IPS-18a (cell line): ENCODE results near the gene IPCEF1.

Experiments used
- H3K27ac ChIP-seq: one replicate; pipeline ENCODE4 v1.5.1; 2013; ENCODE audit warnings: low read length
- H3K27me3 ChIP-seq: one replicate; pipeline ENCODE4 v1.6.1; 2013; ENCODE audit warnings: mild to moderate bottlenecking, low read length; ENCODE audit not compliant: control insufficient read depth, insufficient read depth
- H3K36me3 ChIP-seq: one replicate; pipeline ENCODE4 v1.6.1; 2013; ENCODE audit warnings: low read depth, low read length; ENCODE audit not compliant: control insufficient read depth
- H3K4me1 ChIP-seq: one replicate; pipeline ENCODE4 v1.6.1; 2013; ENCODE audit warnings: low read depth, low read length; ENCODE audit not compliant: control insufficient read depth
- H3K4me3 ChIP-seq: one replicate; pipeline ENCODE4 v1.5.1; 2013; ENCODE audit warnings: low read length
- H3K9ac ChIP-seq: one replicate; pipeline ENCODE4 v1.6.1; 2013; ENCODE audit warnings: mild to moderate bottlenecking, low read length, moderate library complexity
- H3K9me3 ChIP-seq: one replicate; pipeline ENCODE4 v1.6.1; 2013; ENCODE audit warnings: low read depth, low read length; ENCODE audit not compliant: control insufficient read depth

IPCEF1 gene

DNA sequence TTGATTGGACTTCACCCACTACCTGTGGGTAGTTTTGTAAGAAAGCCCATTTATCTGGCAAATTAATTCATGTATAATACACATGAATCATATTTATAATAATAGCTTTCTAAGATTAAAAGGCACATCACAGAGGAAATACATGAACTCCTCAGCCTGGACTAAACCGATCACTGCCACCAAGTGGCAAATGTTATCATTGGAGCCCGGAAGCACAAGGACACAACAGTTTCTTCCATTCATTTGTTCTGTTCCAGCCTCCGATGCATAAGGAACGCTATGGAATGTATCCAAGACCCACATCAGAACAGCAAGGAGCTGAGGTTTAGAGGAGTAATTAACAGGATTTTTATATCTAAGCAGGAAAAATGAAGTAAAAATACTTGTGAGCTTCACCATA is 13.9 kb upstream of the IPCEF1 start:
- no peaks in the 10 kb centered on the region for H3K4me1 ChIP-seq
- H3K36me3 ChIP-seq, result no peaks in the 10 kb centered on the region
- H3K4me3 ChIP-seq, result no peak overlapping the region
- H3K27ac ChIP-seq, result no peak overlapping the region
- H3K9ac ChIP-seq, result no peak overlapping the region
- no peaks in the 10 kb centered on the region for H3K27me3 ChIP-seq
- H3K9me3 ChIP-seq, result no peaks in the 10 kb centered on the region

DNA sequence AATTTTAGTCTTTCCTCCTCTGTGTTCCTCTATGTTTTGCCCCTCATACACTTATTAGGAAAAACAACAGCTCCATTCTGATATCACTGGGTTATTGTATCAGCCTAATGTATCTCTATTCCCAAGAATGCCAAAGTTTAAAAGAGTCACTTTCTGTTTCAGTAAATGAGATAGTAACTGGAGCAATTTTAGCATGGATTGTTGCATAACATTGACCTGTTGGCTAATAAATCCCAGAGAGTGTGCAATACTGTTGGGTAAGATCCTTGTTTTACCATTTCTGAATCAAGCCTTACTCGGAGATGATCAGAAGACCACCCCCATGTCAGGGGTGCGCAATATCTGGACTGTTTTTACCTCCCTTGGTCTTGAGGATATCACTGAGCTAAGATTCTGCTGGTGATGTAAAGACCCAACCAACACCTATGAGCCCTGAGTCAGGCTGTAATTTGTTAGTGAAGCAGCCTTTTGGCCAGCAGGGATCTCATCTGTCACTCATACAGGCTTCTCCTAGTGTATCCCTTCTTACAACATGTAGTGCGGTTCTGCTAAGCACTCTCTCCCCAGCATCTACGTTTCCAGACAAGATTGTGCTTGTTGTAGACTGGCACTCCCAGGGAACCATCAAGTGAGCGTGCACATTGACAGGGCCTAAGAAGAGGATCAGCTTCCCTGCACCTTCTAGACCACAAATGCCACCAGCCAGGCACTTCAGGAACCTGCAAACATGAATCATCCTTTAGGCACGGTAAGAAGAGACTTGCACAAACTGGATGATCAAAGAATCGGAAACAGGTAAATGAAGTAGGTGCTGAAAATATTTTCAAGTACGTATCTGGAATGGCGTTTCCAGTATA is 11.5 kb upstream of the IPCEF1 start:
- Histone ChIP-seq H3K9me3 (no peaks in the 10 kb centered on the region), H3K9ac (no peak overlapping the region), H3K27ac (no peak overlapping the region)

GRCh38 chr6:154367336-154367735 is 10.7 kb upstream of the IPCEF1 start:
- Histone ChIP-seq H3K27ac (no peak overlapping the region), H3K4me1 (no peaks in the 10 kb centered on the region), H3K9me3 (no peaks in the 10 kb centered on the region), H3K27me3 (no peaks in the 10 kb centered on the region), H3K36me3 (no peaks in the 10 kb centered on the region), H3K9ac (no peak overlapping the region), H3K4me3 (no peak overlapping the region)

More for the DNA sequence above, 11.5 kb upstream of the IPCEF1 start:
- no peaks in the 10 kb centered on the region for H3K27me3 ChIP-seq
- no peaks in the 10 kb centered on the region for H3K4me1 ChIP-seq
- H3K36me3 ChIP-seq, result no peaks in the 10 kb centered on the region
- H3K4me3 ChIP-seq, result no peak overlapping the region

- Histone ChIP-seq H3K9me3 (no peaks in the 10 kb centered on the region), H3K27me3 (no peaks in the 10 kb centered on the region), H3K4me1 (no peaks in the 10 kb centered on the region), H3K27ac (no peak overlapping the region), H3K36me3 (no peaks in the 10 kb centered on the region), H3K4me3 (no peak overlapping the region), H3K9ac (no peak overlapping the region)
Observed at GRCh38 chr6:154363821-154364220, 7.2 kb upstream of the IPCEF1 start.

GRCh38 chr6:154361476-154361875 is 4.9 kb upstream of the IPCEF1 start:
- Histone ChIP-seq H3K4me1 (no peaks in the 10 kb centered on the region), H3K4me3 (no peak overlapping the region), H3K27me3 (no peaks in the 10 kb centered on the region), H3K9ac (no peak overlapping the region), H3K27ac (no peak overlapping the region), H3K36me3 (no peaks in the 10 kb centered on the region), H3K9me3 (no peaks in the 10 kb centered on the region)

GRCh38 chr6:154360476-154360875 is 3.9 kb upstream of the IPCEF1 start:
- H3K9me3 ChIP-seq, result no peaks in the 10 kb centered on the region
- H3K4me1 ChIP-seq, result no peaks in the 10 kb centered on the region
- H3K4me3 ChIP-seq, result no peak overlapping the region
- no peak overlapping the region for H3K27ac ChIP-seq
- no peak overlapping the region for H3K9ac ChIP-seq
- H3K36me3 ChIP-seq, result no peaks in the 10 kb centered on the region
- no peaks in the 10 kb centered on the region for H3K27me3 ChIP-seq

DNA sequence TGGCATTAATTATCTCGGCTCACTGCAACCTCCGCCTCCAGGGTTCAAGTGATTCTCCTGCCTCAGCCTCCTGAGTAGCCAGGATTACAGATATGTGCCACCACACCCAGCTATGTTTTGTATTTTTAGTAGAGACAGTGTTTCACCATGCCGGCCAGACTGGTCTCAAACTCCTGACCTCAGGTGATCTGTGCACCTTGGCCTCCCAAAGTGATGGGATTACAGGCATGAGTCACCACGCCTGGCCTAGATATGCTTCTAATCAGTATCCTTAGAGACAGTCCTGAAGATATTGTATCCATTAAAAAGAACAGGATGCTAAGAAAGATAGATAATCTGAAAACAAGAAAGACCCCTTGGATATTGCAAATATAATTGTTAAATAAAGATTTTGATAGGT is 3.1 kb upstream of the IPCEF1 start:
- H3K27ac ChIP-seq, result no peak overlapping the region
- H3K9me3 ChIP-seq, result no peaks in the 10 kb centered on the region
- H3K36me3 ChIP-seq, result no peaks in the 10 kb centered on the region
- no peaks in the 10 kb centered on the region for H3K4me1 ChIP-seq
- H3K9ac ChIP-seq, result no peak overlapping the region
- no peaks in the 10 kb centered on the region for H3K27me3 ChIP-seq
- no peak overlapping the region for H3K4me3 ChIP-seq

GRCh38 chr6:154359161-154359574 is 2.6 kb upstream of the IPCEF1 start:
- no peaks in the 10 kb centered on the region for H3K4me1 ChIP-seq
- H3K27me3 ChIP-seq, result no peaks in the 10 kb centered on the region
- no peaks in the 10 kb centered on the region for H3K9me3 ChIP-seq
- H3K27ac ChIP-seq, result no peak overlapping the region
- H3K36me3 ChIP-seq, result no peaks in the 10 kb centered on the region
- no peak overlapping the region for H3K4me3 ChIP-seq
- H3K9ac ChIP-seq, result no peak overlapping the region

DNA sequence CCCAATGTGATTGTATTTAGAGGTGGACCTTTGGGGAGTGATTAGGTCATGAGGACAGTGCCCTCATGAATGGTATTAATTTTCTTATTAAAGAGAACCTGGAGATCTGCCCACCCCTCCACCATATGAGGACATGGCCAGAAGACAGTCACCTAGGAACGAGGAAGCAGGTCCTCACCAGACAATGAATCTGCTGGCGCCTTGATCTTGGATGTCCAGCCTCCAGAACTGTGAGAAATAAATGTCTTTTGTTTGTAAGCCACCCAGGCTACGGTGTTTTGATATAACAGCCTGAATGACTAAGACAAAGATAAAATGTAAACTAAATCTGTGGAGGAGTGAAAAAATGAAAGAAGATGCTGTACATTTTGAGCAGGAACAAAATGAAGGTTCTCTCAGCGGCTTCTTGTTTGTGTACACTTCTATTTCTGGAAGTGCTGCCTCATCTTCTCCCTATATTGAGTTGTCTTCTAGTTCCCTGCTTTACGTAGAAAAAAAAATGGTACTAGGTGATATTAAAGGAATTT is 1.5 kb upstream of the IPCEF1 start:
- Histone ChIP-seq H3K36me3 (no peaks in the 10 kb centered on the region), H3K9me3 (no peaks in the 10 kb centered on the region), H3K4me1 (no peaks in the 10 kb centered on the region), H3K27ac (no peak overlapping the region), H3K27me3 (no peaks in the 10 kb centered on the region), H3K9ac (no peak overlapping the region), H3K4me3 (no peak overlapping the region)

- Histone ChIP-seq H3K9me3 (no peaks in the 10 kb centered on the region), H3K27me3 (no peaks in the 10 kb centered on the region), H3K4me3 (no peak overlapping the region), H3K36me3 (no peaks in the 10 kb centered on the region), H3K9ac (no peak overlapping the region), H3K27ac (no peak overlapping the region), H3K4me1 (no peaks in the 10 kb centered on the region)
Observed at GRCh38 chr6:154356113-154356512, 490 bp downstream of the IPCEF1 start.

DNA sequence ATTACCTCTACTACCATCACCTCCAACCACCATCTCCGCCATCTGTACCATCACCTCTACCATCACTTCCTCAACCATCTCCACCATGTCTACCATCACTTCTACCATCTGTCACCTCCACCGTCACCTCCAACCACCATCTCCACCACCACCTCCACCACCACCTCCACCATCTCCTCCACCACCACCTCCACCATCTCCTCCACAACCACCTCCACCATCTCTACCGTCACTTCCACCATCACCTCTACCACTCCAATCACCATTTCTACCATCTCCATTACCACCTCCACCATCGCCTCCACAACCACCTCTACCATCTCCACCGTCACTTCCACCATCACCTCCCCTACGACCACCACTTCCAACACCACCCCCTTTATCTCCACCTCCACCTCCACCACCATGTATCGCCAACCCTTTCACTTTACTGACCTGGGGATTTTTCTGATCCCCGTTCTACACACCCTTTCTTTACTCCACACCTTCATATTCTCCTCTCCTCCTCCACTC is 2.3 kb downstream of the IPCEF1 start:
- no peaks in the 10 kb centered on the region for H3K4me1 ChIP-seq
- no peaks in the 10 kb centered on the region for H3K9me3 ChIP-seq
- no peak overlapping the region for H3K27ac ChIP-seq
- no peaks in the 10 kb centered on the region for H3K27me3 ChIP-seq
- H3K36me3 ChIP-seq, result no peaks in the 10 kb centered on the region
- H3K4me3 ChIP-seq, result no peak overlapping the region
- H3K9ac ChIP-seq, result no peak overlapping the region

- Histone ChIP-seq H3K9me3 (no peaks in the 10 kb centered on the region), H3K4me1 (no peaks in the 10 kb centered on the region), H3K27me3 (no peaks in the 10 kb centered on the region), H3K36me3 (no peaks in the 10 kb centered on the region), H3K9ac (no peak overlapping the region), H3K27ac (no peak overlapping the region), H3K4me3 (no peak overlapping the region)
Observed at GRCh38 chr6:154353626-154354025, 3.0 kb downstream of the IPCEF1 start.
